GM21526 (cell line): ENCODE measurements around the gene RIOX2.
"Not testable (repeated sequence)": the region's sequence is repeated elsewhere in the genome, so short reads cannot be mapped to it uniquely, and the experiment has no call there.

ENCODE experiments used
- ATAC-seq: cut with Tn5 transposase; IDR thresholded peaks from one replicate; pipeline ENCODE4 v1.9.1; 2021; ENCODE audit warnings: moderate library complexity; ENCODE audit not compliant: unreplicated experiment, low FRiP score

The RIOX2 gene

DNA sequence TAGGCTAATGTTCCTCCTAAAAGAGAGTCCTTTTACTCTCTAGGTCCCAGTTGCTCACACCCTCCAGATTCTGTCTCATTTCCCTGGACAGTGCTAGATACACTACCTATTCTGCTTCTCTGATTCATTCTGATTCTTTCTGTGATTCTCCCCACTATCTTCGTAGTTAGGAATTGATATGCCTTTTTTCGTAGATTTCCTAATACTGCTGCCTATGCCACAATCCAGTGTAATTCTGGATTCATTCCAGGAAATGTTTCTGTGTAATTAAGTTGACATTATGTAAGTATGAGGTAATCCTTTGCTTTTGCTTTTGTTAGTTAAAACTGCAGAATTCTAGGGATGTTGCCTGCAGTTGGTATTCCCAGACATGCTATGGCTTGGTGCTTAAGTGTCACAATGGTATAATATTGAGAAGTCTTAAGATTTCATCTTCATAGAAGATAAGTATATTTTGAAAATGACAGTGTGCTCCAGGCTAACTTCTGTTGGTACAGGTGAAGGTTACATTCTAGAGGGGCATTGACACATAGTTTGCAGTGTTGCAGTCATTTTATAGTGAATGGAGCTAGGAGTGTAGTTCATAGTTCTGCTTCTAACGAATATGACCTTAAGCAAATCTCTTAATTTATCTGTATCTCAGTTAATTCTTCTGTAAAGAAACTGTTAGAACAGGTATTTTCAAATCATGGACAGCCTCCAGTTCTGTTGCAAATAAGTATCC, 54.3 kb downstream of the RIOX2 start:
- no peak for ATAC-seq

DNA sequence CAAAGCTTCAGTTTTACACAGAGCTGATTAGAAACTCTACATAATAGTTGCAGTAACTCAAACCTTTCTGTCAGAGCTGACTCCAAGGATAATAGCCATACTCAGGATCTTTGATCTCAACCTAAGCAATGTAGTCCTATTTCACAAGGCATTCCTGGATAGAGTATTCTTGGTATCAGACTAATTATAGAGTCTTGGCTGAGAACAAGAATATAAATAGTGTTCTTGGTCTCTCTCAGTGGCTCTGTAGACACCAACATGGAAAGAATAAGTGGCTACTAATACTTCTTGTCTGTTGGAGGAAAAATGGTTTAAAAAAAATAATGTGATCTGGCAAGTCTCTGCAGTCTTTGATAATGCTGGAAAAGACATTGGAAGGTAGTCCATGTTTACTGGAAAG, 55.7 kb downstream of the RIOX2 start:
- ATAC-seq = no peak

DNA sequence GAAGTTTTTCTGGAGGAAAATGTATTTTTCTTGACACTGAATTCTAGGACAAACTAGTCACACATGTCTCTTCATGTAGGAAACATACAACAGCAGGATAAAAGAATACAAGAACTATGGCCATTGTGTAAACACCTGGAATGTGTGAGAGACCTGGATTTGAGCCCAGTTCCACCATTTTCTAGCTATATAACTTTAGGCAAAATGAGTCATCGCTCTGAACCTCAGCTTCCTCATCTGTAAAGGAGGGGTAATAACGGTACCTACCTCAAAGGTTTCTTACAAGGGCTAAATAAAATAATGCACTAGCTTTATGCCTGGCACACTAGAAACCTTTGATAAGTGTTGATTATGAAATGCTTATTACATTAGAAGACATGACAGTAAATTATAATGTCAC, 57.8 kb downstream of the RIOX2 start:
- no peak for ATAC-seq

DNA sequence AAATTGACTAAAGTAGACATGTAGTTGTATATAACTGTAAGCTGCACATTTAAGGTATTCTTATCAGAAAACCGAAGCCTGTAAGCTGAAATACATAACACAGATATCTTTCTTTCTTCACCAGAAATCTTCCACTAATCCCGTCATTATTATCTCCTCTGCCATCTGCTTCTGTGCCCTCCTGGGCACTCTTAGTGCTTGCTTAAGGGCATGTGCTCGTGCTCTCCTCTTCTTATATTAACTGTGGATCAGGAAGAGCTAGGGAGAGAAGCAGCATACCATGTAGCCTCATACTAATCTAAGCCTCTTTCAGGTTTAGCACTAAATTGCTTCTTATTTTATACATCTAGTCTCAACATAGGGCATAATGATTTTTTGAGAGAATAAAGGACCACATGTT, 60.8 kb downstream of the RIOX2 start:
- ATAC-seq = no peak

DNA sequence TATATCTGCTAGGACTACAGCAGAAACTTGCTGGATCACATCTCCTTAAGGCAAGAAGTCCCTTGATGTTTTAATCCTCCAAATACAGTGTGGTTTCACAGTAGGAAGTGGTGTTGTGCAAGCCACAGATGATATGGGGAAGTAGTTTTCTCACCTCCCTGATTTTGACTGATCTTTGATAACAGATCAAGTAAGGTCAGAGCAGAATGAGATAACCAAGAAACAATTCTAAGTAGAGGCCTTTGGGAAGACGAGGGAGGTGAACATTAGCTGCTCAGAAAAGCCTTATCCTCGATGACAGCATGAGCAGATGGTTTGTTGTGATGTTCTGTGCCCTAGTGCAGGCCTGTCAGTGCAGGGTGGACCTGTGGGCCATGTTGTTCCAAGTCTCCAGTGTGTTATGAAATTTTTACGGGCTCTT, 61.3 kb downstream of the RIOX2 start:
- ATAC-seq = no peak

DNA sequence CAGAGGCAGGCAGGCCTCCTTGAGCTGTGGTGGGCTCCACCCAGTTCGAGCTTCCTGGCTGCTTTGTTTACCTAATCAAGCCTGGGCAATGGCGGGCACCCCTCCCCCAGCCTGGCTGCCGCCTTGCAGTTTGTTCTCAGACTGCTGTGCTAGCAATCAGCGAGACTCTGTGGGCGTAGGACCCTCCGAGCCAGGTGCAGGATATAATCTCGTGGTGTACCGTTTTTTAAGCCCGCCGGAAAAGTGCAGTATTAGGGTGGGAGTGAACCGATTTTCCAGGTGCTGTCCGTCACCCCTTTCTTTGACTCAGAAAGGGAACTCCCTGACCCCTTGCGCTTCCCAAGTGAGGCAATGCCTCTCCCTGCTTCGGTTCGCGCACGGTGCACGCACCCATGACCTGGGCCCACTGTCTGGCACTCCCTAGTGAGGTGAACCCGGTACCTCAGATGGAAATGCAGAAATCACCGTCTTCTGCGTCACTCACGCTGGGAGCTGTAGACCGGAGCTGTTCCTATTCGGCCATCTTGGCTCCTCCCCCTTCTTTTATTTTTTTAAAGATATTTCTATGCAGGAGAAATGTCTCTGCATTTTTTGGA, 61.9 kb downstream of the RIOX2 start:
- not testable (repeated sequence) for ATAC-seq

DNA sequence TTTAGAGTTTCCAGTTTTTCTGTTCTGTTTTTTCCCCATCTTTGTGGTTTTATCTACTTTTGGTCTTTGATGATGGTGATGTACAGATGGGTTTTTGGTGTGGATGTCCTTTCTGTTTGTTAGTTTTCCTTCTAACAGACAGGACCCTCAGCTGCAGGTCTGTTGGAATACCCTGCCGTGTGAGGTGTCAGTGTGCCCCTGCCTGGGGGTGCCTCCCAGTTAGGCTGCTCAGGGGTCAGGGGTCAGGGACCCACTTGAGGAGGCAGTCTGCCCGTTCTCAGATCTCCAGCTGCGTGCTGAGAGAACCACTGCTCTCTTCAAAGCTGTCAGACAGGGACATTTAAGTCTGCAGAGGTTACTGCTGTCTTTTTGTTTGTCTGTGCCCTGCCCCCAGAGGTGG, 62.4 kb downstream of the RIOX2 start:
- not testable (repeated sequence) for ATAC-seq

DNA sequence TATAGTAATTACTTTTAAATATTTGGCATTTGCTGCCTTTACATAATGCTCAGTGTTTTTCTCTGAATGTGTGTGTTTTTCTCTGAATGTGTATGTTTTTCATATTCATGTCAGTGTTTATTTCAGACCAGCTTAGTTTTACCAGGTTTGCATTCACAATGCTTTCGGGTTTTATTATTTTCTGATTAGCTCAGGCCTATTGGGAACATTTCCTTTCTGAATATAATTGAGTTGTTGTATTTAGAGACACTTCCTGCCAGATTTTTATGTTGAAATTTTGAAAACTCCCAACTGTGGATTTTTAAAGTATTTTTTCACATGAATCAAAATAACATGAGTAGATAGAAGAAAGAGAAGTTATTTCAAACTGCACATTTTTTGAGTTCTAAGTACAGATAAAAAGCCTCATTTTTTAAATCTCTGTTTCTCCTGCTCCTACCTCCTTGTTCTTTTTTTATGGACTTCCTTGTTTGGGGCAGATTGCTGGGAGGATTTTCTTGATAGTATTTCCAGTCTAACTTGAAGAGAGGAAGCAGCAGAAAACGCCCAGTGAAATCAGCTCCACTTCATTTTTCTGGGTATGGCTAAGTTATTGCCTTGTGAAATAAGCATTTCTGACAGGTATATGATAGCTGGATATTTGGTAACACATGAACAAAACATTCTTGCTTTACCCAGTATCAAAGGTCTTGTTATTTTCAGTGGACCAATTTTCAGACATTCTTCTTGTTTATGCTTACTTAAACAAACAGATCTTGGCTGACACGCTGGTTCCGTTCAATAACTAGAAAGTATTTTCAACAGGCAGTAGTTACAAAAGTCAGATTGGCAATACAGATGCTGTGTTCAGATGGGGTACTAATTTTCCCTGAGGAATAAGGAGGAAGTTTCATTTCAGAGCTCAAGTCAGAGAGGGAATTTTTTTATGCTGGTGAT, 70.7 kb downstream of the RIOX2 start:
- ATAC-seq = no peak

DNA sequence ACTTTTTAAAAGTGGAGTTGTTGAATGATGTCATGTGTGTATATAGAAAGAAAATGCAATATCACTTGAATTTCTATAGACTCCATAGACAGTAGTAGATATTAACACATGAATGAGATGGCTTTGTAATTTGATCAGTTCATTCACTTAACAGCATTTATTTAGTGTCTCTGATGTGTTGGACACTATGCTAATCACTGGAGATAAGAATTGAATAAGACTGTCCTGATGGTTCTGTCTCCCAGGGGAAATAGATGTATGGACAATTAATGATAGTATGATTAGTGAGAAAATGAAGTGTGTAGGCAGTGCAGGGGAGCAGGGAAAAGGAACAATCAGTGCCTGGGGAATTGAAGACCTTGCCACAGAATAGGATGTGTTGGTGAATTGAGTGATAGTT, 72.9 kb downstream of the RIOX2 start:
- ATAC-seq = no peak

DNA sequence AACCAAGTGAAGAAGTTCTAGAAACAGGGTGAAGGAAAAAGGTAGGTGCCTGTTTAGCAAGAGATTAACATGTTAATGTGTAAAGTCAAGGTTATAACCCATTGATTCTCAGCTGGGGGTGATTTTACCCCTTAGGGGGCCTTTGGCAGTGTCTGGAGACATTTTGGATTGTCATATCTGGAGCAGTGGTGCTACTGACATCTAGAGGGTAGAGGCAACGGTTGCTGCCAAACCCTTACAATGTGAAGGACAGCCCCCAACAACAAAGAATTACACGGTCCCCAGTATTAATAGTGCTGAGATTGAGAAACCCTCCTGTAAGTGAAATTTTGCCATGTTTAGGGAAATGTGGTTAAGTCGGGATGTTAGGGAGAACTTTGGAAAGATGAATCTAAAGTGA, 75.7 kb downstream of the RIOX2 start:
- no peak for ATAC-seq

DNA sequence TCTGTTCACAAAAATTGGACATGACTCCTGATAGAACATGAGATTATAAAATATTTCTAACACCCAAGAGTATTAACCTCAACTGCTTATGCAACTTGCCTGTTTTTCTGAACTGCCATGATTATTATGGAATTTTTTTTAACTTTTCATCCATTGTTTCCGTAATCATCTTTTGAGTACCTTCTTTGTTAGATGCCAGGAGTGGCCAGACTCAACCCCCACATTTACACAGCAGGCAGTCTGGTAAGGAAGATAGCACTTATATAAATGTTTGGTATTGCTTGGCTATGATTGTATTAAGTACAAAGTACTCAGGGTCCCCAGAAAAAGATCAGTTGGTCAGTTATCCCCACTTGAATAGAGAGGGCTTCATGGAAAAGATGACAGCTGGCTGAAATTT, 76.1 kb downstream of the RIOX2 start:
- no peak for ATAC-seq

DNA sequence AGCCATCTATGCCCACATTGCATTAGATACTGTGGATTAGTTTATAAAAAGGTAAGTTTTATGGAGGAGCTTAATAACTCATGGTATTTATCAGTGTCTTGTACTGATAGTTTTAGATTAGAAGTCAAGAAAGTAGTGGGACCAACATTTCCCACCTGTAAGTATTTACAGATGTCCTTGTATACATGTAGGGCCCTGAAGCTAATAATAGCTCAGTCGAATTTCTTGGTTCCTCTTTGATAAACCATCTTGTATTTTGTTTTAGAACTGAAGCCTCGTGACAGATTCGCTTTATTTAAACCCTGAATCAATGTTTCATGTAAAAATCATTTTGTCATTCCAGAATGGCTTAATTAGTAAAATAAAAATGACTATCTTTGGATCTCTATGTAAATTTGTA, 77.0 kb downstream of the RIOX2 start:
- ATAC-seq = peak; percentile 78

DNA sequence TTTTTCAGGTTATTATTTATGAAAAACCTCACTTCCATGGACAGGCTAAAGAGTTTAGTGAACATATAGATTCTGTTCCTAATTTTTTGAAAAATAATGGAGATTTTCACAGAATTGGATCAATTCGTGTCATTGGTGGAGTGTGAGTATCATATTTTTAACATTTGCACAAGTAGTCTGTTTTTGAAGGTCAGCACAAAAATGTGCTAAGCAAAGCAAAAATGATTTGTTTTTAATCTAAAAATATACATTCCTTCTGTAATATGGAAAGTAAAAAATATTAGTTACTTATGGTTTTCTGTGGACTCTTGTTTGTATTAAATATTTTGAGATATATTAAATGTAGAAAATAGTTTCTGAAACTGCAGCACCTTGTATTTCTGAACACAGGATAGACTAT, 79.4 kb downstream of the RIOX2 start:
- no peak for ATAC-seq
